GM18861 (cell line): ENCODE results near the gene DPYD.

ENCODE experiments used
- ATAC-seq: cut with Tn5 transposase; IDR thresholded peaks from one replicate; pipeline ENCODE4 v1.9.1; 2021; ENCODE audit not compliant: unreplicated experiment

The DPYD gene

GRCh38 chr1:97630948-97631347 lies 289.9 kb downstream of the DPYD start:
- no peak for ATAC-seq

GRCh38 chr1:97630281-97630680 lies 290.6 kb downstream of the DPYD start:
- no peak for ATAC-seq

- no peak for ATAC-seq
Observed at GRCh38 chr1:97623220-97623619, 297.6 kb downstream of the DPYD start.

- no peak for ATAC-seq
Observed at GRCh38 chr1:97621955-97622354, 298.9 kb downstream of the DPYD start.

- no peak for ATAC-seq
Observed at GRCh38 chr1:97619706-97620105, 301.1 kb downstream of the DPYD start.

GRCh38 chr1:97610748-97611147 lies 310.1 kb downstream of the DPYD start:
- no peak for ATAC-seq

- ATAC-seq: no peak
Observed at GRCh38 chr1:97610102-97610501, 310.7 kb downstream of the DPYD start.

GRCh38 chr1:97608272-97608671 lies 312.6 kb downstream of the DPYD start:
- ATAC-seq: no peak

- ATAC-seq: peak; percentile 73
Observed at GRCh38 chr1:97603776-97604175, 317.1 kb downstream of the DPYD start.

GRCh38 chr1:97603218-97603617 lies 317.6 kb downstream of the DPYD start:
- ATAC-seq: no peak

- no peak for ATAC-seq
Observed at GRCh38 chr1:97599447-97599846, 321.4 kb downstream of the DPYD start.

- ATAC-seq: no peak
Observed at GRCh38 chr1:97593192-97593591, 327.6 kb downstream of the DPYD start.

- no peak for ATAC-seq
Observed at GRCh38 chr1:97588772-97589171, 332.1 kb downstream of the DPYD start.

- ATAC-seq: no peak
Observed at GRCh38 chr1:97581614-97582051, 339.2 kb downstream of the DPYD start.

GRCh38 chr1:97577613-97578012 lies 343.2 kb downstream of the DPYD start:
- no peak for ATAC-seq

- no peak for ATAC-seq
Observed at GRCh38 chr1:97573553-97573952, 347.3 kb downstream of the DPYD start.

GRCh38 chr1:97572561-97572960 lies 348.3 kb downstream of the DPYD start:
- ATAC-seq: no peak

- no peak for ATAC-seq
Observed at GRCh38 chr1:97571760-97572159, 349.1 kb downstream of the DPYD start.

- ATAC-seq: no peak
Observed at GRCh38 chr1:97570691-97571090, 350.1 kb downstream of the DPYD start.

GRCh38 chr1:97567000-97567749 lies 353.7 kb downstream of the DPYD start:
- no peak for ATAC-seq

GRCh38 chr1:97565886-97566285 lies 354.9 kb downstream of the DPYD start:
- ATAC-seq: no peak

GRCh38 chr1:97563926-97564325 lies 356.9 kb downstream of the DPYD start:
- no peak for ATAC-seq

- no peak for ATAC-seq
Observed at GRCh38 chr1:97562081-97562480, 358.8 kb downstream of the DPYD start.
